HepG2 (cell line): ENCODE results near the gene RABL6. TPM values are rescaled to one million over a fixed set of nuclear protein-coding genes. Genes with fewer than 3 reads are reported as not detected.

Source experiments
- AHR ChIP-seq: IDR thresholded peaks from 2 replicates; pipeline ENCODE4 v1.6.1; 2018; ENCODE audit warnings: missing genetic modification reagents, missing compliant biosample characterization
- BCL6 ChIP-seq: IDR thresholded peaks from 2 replicates; pipeline ENCODE4 v1.6.1; 2016; ENCODE audit warnings: missing genetic modification reagents, missing compliant biosample characterization
- GABPB1 ChIP-seq: IDR thresholded peaks from 2 replicates; pipeline ENCODE4 v1.6.1; 2016; ENCODE audit warnings: mild to moderate bottlenecking, missing genetic modification reagents, moderate library complexity, missing compliant biosample characterization
- HNRNPL ChIP-seq: fragments of 200-400 bp; formaldehyde crosslinking; IDR thresholded peaks from 2 replicates; pipeline ENCODE4 v1.6.1; 2017; ENCODE audit warnings: mild to moderate bottlenecking, low read depth, low read length
- JARID2 ChIP-seq: sonication (generic); formaldehyde crosslinking; IDR thresholded peaks from 2 replicates; pipeline ENCODE4 v1.8.1; 2023; ENCODE audit warnings: missing genetic modification reagents, inconsistent platforms; ENCODE audit not compliant: insufficient replicate concordance
- NFE2L1 ChIP-seq: sonication (generic); formaldehyde crosslinking; IDR thresholded peaks from 2 replicates; pipeline ENCODE4 v1.4.0; 2020; ENCODE audit warnings: missing genetic modification reagents, mild to moderate bottlenecking, borderline replicate concordance
- SAP130 ChIP-seq: IDR thresholded peaks from 2 replicates; pipeline ENCODE4 v1.6.1; 2016; ENCODE audit warnings: low read depth
- SP4 ChIP-seq: sonication (generic); formaldehyde crosslinking; IDR thresholded peaks from 2 replicates; pipeline ENCODE4 v1.8.1; 2023; ENCODE audit warnings: mild to moderate bottlenecking, missing genetic modification reagents
- ZC3H4 ChIP-seq: sonication (generic); formaldehyde crosslinking; IDR thresholded peaks from 2 replicates; pipeline ENCODE4 v1.4.0; 2020; ENCODE audit warnings: missing genetic modification reagents, borderline replicate concordance
- ZFP41 ChIP-seq: sonication (generic); formaldehyde crosslinking; IDR thresholded peaks from 2 replicates; pipeline ENCODE4 v1.4.0; 2020; ENCODE audit warnings: mild to moderate bottlenecking, missing genetic modification reagents, borderline replicate concordance
- ZNF10 ChIP-seq: sonication (generic); formaldehyde crosslinking; IDR thresholded peaks from 2 replicates; pipeline ENCODE4 v1.4.0; 2020; ENCODE audit warnings: mild to moderate bottlenecking, low read depth, missing genetic modification reagents, borderline replicate concordance
- polyA plus RNA-seq, 8 experiments: library from polyadenylated mRNA; depleted of rRNA in 3 of 8; stranded (reverse) in 7 of 8; unstranded in 1 of 8; fragments of >200 nt; fragmentation: Illumina TruSeq in 4 of 8; extraction: Trizol in 4 of 8; gene quantifications; 2 replicates each; pipeline versions ENCODE4 v1.2.1 to v1.2.3, GENCODE V29; 2011 to 2016; ENCODE audit warnings: low read depth in 4 of 8, missing spikeins in 1 of 8, mixed read lengths in 1 of 8; ENCODE audit not compliant: insufficient read depth in 1 of 8
- total RNA-seq, 5 experiments: library from RNA; depleted of rRNA; stranded (reverse); fragments of >200 nt; fragmentation: Illumina TruSeq; extraction: Trizol; gene quantifications; 2 replicates each; pipeline ENCODE4 v1.2.3, GENCODE V29; 2016; ENCODE audit warnings: low read depth in 1 of 5
- TF ChIP-seq, protein P1 (sequence below): sonication (generic); formaldehyde crosslinking; IDR thresholded peaks from 2 replicates; pipeline ENCODE4 v1.4.0; 2020; ENCODE audit warnings: missing genetic modification reagents
- TF ChIP-seq, protein P2 (sequence below): sonication (generic); formaldehyde crosslinking; IDR thresholded peaks from 2 replicates; pipeline ENCODE4 v1.5.0; 2020; ENCODE audit warnings: missing genetic modification reagents
- TF ChIP-seq, protein P3 (sequence below): sonication (generic); formaldehyde crosslinking; IDR thresholded peaks from 2 replicates; pipeline ENCODE4 v1.4.0; 2020; ENCODE audit warnings: low read depth, mild to moderate bottlenecking, missing genetic modification reagents
- TF ChIP-seq, protein P4 (sequence below): sonication (generic); formaldehyde crosslinking; IDR thresholded peaks from 2 replicates; pipeline ENCODE4 v1.5.0; 2020; ENCODE audit warnings: mild to moderate bottlenecking, missing genetic modification reagents, borderline replicate concordance

Gene RABL6
- total and polyA plus RNA-seq, 2 of the 13 experiments (the other 11 are each of a cell fraction or from before 2014, with no cell fraction given): 81.5 to 125 TPM

DNA sequence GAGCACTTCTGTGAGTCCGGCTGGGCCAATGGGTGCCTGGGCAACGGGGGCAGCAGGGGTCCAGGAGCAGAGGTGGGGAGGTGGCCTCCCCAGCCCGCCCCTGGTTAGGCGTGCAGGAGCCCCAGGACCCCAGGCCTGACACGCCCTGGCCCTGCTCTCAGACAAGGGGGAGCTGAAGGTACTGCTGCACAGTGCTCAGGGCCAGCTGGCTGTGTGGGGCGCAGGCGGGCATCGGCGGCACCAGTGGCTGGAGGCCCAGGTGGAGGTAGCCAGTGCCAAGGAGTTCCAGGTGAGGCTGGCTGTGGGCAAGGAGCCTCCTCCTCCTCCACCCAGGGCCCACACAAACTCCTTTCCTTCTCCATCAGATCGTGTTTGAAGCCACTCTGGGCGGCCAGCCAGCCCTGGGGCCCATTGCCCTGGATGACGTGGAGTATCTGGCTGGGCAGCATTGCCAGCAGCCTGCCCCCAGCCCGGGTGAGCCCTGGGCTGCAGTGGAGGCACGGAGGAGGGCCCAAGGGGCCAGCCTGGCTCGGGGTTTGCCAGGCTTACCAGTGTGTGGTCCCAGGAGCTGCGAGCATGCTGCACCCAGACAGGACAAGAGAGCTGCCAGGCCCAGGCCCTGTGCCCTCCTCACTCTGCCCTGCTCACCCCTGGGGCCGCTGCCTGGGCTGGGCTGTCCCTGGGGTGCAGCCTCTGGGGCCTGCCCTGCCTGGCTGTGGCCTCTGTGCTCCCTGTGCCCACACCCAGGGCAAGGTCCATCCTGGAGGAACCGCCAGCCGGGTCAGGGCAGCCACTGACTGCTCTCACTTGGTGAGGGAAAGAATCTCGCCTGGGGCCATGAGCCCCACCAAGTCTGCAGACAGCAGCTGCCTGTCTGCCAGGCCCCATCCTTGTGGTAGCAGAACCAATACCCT is 51.4 kb downstream of the RABL6 start (continued):
- TF ChIP-seq NFE2L1 (CRISPR knock-in tag) (no peak), HNRNPL (peak; percentile 97), ZC3H4 (CRISPR knock-in tag) (no peak), GABPB1 (CRISPR knock-in tag) (0 out of 2 replicates have a peak, but pooled peaks have one; percentile 12), AHR (CRISPR knock-in tag) (peak; percentile 20; the same call in 1 of the 2 replicates), SAP130 (CRISPR knock-in tag) (0 out of 2 replicates have a peak, but pooled peaks have one; percentile 20), BCL6 (CRISPR knock-in tag) (0 out of 2 replicates have a peak, but pooled peaks have one; percentile 28), SP4 (no peak), ZNF10 (CRISPR knock-in tag) (no peak), JARID2 (CRISPR knock-in tag) (peak; percentile 45), ZFP41 (CRISPR knock-in tag) (0 out of 2 replicates have a peak, but pooled peaks have one; percentile 45)
- TF ChIP-seq, protein P1, sequence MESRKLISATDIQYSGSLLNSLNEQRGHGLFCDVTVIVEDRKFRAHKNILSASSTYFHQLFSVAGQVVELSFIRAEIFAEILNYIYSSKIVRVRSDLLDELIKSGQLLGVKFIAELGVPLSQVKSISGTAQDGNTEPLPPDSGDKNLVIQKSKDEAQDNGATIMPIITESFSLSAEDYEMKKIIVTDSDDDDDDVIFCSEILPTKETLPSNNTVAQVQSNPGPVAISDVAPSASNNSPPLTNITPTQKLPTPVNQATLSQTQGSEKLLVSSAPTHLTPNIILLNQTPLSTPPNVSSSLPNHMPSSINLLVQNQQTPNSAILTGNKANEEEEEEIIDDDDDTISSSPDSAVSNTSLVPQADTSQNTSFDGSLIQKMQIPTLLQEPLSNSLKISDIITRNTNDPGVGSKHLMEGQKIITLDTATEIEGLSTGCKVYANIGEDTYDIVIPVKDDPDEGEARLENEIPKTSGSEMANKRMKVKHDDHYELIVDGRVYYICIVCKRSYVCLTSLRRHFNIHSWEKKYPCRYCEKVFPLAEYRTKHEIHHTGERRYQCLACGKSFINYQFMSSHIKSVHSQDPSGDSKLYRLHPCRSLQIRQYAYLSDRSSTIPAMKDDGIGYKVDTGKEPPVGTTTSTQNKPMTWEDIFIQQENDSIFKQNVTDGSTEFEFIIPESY: peak; percentile 74
- TF ChIP-seq, protein P2, sequence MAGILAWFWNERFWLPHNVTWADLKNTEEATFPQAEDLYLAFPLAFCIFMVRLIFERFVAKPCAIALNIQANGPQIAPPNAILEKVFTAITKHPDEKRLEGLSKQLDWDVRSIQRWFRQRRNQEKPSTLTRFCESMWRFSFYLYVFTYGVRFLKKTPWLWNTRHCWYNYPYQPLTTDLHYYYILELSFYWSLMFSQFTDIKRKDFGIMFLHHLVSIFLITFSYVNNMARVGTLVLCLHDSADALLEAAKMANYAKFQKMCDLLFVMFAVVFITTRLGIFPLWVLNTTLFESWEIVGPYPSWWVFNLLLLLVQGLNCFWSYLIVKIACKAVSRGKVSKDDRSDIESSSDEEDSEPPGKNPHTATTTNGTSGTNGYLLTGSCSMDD (CRISPR knock-in tag): no peak
- TF ChIP-seq, protein P3, sequence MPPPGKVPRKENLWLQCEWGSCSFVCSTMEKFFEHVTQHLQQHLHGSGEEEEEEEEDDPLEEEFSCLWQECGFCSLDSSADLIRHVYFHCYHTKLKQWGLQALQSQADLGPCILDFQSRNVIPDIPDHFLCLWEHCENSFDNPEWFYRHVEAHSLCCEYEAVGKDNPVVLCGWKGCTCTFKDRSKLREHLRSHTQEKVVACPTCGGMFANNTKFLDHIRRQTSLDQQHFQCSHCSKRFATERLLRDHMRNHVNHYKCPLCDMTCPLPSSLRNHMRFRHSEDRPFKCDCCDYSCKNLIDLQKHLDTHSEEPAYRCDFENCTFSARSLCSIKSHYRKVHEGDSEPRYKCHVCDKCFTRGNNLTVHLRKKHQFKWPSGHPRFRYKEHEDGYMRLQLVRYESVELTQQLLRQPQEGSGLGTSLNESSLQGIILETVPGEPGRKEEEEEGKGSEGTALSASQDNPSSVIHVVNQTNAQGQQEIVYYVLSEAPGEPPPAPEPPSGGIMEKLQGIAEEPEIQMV: no peak
- TF ChIP-seq, protein P4, sequence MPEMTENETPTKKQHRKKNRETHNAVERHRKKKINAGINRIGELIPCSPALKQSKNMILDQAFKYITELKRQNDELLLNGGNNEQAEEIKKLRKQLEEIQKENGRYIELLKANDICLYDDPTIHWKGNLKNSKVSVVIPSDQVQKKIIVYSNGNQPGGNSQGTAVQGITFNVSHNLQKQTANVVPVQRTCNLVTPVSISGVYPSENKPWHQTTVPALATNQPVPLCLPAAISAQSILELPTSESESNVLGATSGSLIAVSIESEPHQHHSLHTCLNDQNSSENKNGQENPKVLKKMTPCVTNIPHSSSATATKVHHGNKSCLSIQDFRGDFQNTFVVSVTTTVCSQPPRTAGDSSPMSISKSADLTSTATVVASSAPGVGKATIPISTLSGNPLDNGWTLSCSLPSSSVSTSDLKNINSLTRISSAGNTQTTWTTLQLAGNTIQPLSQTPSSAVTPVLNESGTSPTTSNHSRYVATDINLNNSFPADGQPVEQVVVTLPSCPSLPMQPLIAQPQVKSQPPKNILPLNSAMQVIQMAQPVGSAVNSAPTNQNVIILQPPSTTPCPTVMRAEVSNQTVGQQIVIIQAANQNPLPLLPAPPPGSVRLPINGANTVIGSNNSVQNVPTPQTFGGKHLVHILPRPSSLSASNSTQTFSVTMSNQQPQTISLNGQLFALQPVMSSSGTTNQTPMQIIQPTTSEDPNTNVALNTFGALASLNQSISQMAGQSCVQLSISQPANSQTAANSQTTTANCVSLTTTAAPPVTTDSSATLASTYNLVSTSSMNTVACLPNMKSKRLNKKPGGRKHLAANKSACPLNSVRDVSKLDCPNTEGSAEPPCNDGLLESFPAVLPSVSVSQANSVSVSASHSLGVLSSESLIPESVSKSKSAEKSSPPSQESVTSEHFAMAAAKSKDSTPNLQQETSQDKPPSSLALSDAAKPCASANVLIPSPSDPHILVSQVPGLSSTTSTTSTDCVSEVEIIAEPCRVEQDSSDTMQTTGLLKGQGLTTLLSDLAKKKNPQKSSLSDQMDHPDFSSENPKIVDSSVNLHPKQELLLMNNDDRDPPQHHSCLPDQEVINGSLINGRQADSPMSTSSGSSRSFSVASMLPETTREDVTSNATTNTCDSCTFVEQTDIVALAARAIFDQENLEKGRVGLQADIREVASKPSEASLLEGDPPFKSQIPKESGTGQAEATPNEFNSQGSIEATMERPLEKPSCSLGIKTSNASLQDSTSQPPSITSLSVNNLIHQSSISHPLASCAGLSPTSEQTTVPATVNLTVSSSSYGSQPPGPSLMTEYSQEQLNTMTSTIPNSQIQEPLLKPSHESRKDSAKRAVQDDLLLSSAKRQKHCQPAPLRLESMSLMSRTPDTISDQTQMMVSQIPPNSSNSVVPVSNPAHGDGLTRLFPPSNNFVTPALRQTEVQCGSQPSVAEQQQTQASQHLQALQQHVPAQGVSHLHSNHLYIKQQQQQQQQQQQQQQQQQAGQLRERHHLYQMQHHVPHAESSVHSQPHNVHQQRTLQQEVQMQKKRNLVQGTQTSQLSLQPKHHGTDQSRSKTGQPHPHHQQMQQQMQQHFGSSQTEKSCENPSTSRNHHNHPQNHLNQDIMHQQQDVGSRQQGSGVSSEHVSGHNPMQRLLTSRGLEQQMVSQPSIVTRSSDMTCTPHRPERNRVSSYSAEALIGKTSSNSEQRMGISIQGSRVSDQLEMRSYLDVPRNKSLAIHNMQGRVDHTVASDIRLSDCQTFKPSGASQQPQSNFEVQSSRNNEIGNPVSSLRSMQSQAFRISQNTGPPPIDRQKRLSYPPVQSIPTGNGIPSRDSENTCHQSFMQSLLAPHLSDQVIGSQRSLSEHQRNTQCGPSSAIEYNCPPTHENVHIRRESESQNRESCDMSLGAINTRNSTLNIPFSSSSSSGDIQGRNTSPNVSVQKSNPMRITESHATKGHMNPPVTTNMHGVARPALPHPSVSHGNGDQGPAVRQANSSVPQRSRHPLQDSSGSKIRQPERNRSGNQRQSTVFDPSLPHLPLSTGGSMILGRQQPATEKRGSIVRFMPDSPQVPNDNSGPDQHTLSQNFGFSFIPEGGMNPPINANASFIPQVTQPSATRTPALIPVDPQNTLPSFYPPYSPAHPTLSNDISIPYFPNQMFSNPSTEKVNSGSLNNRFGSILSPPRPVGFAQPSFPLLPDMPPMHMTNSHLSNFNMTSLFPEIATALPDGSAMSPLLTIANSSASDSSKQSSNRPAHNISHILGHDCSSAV: no peak
